GM12875 (cell line): ENCODE data around the gene TRAPPC13.

Source experiments
- H3K4me3 ChIP-seq: one replicate; pipeline ENCODE4 v1.5.1; 2011; ENCODE audit warnings: low read depth, low read length, control low read depth
- TF ChIP-seq, protein P1 (sequence below): IDR thresholded peaks from 2 replicates; pipeline ENCODE4 v1.5.1; 2011; ENCODE audit warnings: low read depth, mild to moderate bottlenecking, control low read depth, inconsistent platforms, low read length, moderate library complexity, borderline replicate concordance; ENCODE audit not compliant: insufficient read depth

Gene TRAPPC13

GRCh38 chr5:65704621-65705239 is 79.9 kb downstream of the TRAPPC13 start:
- TF ChIP-seq, protein P1, sequence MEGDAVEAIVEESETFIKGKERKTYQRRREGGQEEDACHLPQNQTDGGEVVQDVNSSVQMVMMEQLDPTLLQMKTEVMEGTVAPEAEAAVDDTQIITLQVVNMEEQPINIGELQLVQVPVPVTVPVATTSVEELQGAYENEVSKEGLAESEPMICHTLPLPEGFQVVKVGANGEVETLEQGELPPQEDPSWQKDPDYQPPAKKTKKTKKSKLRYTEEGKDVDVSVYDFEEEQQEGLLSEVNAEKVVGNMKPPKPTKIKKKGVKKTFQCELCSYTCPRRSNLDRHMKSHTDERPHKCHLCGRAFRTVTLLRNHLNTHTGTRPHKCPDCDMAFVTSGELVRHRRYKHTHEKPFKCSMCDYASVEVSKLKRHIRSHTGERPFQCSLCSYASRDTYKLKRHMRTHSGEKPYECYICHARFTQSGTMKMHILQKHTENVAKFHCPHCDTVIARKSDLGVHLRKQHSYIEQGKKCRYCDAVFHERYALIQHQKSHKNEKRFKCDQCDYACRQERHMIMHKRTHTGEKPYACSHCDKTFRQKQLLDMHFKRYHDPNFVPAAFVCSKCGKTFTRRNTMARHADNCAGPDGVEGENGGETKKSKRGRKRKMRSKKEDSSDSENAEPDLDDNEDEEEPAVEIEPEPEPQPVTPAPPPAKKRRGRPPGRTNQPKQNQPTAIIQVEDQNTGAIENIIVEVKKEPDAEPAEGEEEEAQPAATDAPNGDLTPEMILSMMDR: no peak
- no peak overlapping the region for H3K4me3 ChIP-seq

GRCh38 chr5:65707663-65708062 is 82.8 kb downstream of the TRAPPC13 start:
- no peak overlapping the region for H3K4me3 ChIP-seq

DNA sequence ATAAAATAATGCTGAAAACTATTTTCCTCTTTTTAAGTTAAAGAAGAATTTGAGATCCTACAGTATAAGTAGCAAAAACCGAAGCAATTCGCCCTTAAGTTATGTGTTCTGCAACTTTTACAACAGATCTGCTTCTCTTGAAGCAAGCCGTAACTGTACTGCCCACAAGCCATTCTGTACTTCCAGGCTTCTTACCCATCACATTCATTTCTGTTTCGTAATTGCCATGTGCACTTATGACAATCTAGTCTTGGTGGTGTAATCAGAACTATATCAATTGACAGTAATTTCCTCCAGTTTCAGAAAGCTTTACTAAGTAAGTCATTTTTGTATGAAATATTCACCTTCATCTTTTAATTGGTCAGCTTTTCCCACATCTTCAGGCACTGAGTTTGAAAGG is 83.3 kb downstream of the TRAPPC13 start:
- TF ChIP-seq, protein P1: no peak
- H3K4me3 ChIP-seq: no peak overlapping the region

More at GRCh38 chr5:65707663-65708062, 82.8 kb downstream of the TRAPPC13 start:
- TF ChIP-seq, protein P1: no peak
